HTERT RPE-1 (cell line): ENCODE measurements around the gene GPC1.
"Not testable (repeated sequence)": the region's sequence is repeated elsewhere in the genome, so short reads cannot be mapped to it uniquely, and the experiment has no call there.

Source experiments
- in situ Hi-C: fragments of 300-500 bp; cut with MboI; formaldehyde crosslinking; loops from 4 replicates; pipeline ENCODE4 v1.14.3; 2020; ENCODE audit warnings: low sequenced_read_pairs

GPC1 gene

GRCh38 chr2:240497082-240497481, 61.6 kb downstream of the GPC1 start:
- in situ Hi-C loops, result not testable (repeated sequence)

DNA sequence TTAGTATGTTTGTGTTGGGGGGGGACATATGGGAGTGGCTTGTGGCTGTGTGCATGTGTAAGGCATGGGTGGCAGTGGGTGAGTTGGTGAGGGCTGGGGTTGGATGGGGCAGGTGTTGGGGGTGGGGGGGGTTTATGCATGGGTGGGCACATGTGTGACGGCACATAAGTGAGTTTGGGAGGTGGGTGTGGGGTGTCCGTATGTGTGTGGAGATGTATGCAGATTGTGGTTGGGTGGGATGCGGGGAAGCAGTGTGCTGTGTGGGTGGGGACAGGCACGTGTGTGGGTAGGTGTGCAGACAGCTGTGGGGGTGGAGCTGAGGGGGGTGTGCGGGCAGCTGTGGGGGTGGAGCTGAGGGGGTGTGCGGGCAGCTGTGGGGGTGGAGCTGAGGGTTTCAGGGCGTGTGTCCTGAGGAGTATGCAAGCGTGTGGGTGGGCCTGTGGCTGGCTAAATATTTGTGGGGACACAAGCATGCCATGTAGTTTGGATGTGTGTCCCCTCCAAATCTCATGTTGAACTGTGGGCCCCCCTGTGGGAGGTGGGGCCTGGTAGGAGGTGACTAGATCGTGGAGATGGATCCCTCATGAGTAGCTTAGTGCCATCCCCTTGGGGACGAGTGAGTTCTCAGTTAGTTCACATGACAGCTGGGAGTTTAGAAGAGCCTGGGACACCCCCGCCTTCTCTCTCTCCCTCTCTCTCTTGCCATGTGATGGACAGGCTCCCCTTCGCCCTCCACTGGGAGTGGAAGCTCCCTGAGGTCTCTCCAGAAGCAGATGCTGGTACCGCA, 62.9 kb downstream of the GPC1 start:
- in situ Hi-C loops, result no loop called here

DNA sequence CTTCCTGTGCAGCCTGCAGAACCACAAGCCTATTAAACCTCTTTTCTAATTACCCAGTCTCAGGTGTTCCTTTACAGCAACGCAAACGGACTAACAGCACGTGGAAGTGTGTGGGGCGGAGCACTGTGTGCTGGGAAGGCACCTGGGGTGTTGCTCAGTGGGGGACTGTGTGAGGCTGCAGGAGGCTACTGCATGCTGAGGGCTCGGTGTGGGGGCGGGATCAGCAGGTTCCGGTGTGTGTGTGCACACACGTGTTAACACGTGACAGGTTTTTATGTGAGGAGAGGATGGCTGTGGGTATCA, 63.4 kb downstream of the GPC1 start:
- in situ Hi-C loops, result no loop called here

GRCh38 chr2:240499309-240500301, 64.1 kb downstream of the GPC1 start:
- in situ Hi-C loops, result no loop called here

- in situ Hi-C loops, result no loop called here
Observed at GRCh38 chr2:240500561-240501423, 65.3 kb downstream of the GPC1 start.

DNA sequence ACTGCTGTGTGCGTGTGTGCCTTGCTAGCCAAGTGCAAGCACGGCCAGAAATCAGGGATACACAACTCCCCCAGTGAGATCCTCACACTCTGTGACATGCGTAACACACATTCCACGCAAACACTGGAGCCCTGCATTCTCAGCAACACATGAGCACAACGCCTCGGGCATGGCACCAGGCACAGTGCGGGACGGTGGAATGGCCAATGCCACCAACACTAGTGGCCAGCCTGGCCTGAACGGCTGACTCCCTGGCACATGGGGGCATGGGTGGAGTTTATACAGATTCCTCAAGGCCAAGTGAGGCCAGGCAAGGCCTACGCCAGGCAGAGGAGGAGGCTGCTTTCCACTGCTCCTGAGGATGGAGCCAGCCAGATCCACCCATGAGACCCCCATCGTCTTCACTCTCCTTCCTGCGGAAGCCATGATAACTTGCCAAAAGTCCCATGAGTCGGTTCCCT, 66.1 kb downstream of the GPC1 start:
- in situ Hi-C loops, result no loop called here

GRCh38 chr2:240502059-240502429, 66.6 kb downstream of the GPC1 start:
- in situ Hi-C loops, result no loop called here

- in situ Hi-C loops, result no loop called here
Observed at GRCh38 chr2:240502430-240503121, 67.1 kb downstream of the GPC1 start.

GRCh38 chr2:240503375-240503774, 67.9 kb downstream of the GPC1 start:
- in situ Hi-C loops, result no loop called here

DNA sequence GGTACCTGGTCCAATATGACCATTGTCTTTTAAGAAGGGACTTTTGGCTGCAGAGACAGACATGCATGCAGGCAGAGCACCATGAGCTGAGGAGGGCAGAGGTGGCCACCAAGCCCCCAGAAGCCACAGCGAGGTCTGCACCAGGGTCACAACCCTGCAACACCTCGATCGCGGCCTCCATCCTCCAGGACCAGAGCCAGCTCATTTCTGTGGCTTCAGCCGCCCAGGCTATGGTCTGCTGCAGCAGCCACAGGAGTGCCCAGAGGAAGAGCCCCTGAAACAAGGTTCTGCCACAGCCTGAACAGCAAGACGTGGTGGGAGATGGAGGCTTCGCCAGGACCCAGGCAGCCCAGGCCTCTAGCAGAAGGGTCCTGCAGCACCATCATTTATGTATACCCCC, 68.4 kb downstream of the GPC1 start:
- in situ Hi-C loops, result no loop called here

DNA sequence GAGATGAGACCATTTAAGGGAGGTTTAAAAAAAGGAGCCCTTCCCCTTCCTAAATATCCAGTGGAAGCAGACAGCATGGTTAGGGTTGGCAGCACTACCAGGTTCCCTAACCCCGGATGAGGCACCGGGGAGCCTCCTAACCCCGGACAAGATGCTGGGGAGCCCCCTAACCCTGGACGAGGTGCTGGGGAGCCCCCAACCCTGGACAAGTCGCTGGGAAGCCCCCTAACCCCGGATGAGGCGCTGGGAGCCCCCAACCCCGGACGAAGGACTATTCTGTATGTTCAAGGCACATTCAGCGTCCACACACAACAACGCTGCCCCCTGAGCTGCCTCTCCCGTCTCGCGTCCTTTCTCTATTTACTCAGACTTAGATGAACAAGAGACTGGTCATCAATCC, 70.4 kb downstream of the GPC1 start:
- in situ Hi-C loops, result no loop called here

- in situ Hi-C loops, result no loop called here
Observed at GRCh38 chr2:240506406-240507059, 71.1 kb downstream of the GPC1 start.

DNA sequence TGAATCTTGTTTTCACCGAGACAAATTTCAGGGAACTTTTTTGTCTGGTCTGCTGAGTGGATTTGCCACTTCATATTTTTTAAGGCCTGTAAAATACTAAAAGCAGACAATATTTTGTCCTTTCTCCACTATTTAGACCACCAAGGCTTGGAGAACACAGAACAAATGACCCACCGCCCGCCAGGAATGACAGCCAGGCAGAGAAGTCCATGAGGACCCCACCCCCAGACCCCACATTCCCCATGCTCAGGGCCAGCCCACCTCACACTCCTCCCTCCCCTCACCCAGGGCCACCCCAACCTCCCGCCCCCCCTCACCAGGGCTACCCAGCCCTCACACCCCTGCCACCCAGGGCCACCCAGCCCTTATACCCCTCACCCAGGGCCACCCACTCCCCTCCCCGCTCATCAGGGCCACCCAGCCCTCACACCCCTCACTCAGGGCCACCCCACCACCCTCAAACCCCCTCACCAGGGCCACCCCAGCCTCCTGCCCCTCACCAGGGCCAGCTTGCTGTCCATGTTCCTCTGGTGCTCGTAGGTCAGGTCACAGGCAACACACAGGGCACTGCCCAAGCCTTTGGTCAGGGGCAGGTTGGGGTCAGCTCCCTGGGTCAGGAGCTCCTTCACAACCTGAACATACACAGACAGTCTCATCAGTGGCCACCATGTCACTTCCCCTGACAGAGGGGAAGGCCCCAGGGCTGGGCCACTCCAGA, 71.8 kb downstream of the GPC1 start:
- in situ Hi-C loops, result no loop called here

DNA sequence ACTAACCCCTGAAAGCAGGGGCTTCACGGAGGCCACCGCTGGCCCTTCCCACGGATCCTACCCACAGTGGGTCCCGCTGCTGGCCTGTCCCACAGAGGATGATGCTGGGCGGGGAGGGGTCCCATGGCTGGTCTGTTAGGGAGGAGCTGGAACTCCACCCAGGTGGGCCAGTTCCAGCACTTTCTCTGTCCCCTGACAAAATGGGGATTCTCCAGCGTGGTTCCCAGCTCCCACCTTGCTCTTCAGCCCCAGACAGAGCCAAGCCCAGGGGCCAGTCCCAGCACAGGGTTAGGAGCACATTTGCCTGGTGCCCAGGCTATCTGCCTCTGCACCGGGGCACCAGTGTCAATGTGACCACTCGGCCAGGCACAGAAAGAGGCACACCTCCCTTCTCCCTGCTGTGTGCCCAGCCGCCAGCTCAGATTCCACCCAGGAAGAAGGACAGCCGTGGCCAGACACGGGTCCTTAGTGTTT, 72.4 kb downstream of the GPC1 start:
- in situ Hi-C loops, result no loop called here

GRCh38 chr2:240508832-240509545, 73.5 kb downstream of the GPC1 start:
- in situ Hi-C loops, result no loop called here

DNA sequence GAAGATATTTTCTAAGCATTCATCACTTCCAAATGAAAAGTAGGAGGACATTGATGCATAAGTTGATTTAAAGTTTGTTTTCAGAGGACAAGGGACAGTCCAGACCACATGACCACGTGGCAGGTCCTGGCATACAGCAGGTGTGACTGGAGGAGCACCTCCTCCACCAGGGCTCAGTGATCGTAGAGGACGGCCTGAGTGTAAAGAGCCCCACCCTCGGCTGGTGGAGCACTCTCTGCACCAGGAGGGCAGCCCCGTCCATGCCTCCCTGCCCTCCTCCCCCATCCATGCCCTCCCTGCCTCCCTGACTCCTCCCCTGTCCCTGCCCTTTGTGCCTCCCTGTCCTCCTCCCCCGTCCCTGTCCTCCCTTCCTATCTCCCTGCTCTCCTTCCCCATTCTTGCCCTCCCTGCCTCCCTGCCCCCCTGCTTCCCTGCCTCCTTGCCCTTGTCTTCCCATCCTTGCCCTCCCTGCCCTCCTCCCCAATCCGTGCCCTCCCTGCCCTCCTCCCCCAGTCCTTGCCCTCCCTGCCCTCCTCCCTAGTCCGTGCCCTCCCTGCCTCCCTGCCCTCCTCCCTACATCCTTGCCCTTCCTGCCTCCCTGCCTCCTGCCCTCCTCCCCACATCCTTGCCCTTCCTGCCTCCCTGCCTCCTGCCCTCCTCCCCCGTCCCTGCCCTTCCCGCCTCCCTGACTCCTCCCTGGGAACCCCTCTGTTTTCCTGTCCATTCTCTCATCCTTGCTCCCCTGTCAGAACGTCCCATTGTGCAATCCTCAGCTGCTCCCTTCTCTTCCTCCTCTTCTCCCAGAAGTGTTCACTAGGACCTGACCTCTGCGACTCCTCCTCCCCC, 74.4 kb downstream of the GPC1 start:
- in situ Hi-C loops, result no loop called here

GRCh38 chr2:240510513-240511210, 75.2 kb downstream of the GPC1 start:
- in situ Hi-C loops, result no loop called here
